Gastroesophageal sphincter (tissue), 4 donors: ENCODE data around the gene ADGRB2. TPM values are rescaled to one million over a fixed set of nuclear protein-coding genes. Genes with fewer than 3 reads are reported as not detected.
A peak's percentile ranks its signal among the peaks of the same experiment; 100 is the strongest.

Experiments used
- ATAC-seq: fragments of 150-250 bp; one replicate; pipeline ENCODE4 v1.9.1; 2016; ENCODE audit warnings: mild to moderate bottlenecking, moderate library complexity
- H3K27ac ChIP-seq, 4 donors: fragments of 200-600 bp; sonication (generic) in 3 of 4; 1 replicate in 3 of 4; 2 replicates in 1 of 4; pipeline ENCODE4 v1.5.1; 2016 to 2019
- H3K27me3 ChIP-seq: fragments of 200-600 bp; sonication (generic); one replicate; pipeline ENCODE4 v1.5.1; 2019
- H3K36me3 ChIP-seq, 2 donors: fragments of 200-600 bp; sonication (generic); one replicate each; pipeline ENCODE4 v1.5.1; 2019; ENCODE audit warnings: control low read depth in 1 of 2
- H3K4me1 ChIP-seq, 3 donors: fragments of 200-600 bp; sonication (generic); 1 replicate in 2 of 3; 2 replicates in 1 of 3; pipeline ENCODE4 v1.5.1; 2016 to 2019; ENCODE audit warnings: control low read depth in 2 of 3
- H3K4me3 ChIP-seq, 2 donors: fragments of 200-600 bp; sonication (generic); one replicate each; pipeline ENCODE4 v1.5.1; 2019; ENCODE audit warnings: mild to moderate bottlenecking in 1 of 2, moderate library complexity in 1 of 2
- H3K9me3 ChIP-seq, 3 donors: fragments of 200-600 bp; sonication (generic); one replicate each; pipeline ENCODE4 v1.5.1; 2017 to 2019; ENCODE audit warnings: control low read depth in 2 of 3
- EP300 ChIP-seq: sonication (generic); formaldehyde crosslinking; IDR thresholded peaks from one replicate; pipeline ENCODE4 v1.6.1; 2017; ENCODE audit warnings: antibody characterized with exemption, mild to moderate bottlenecking
- POLR2A ChIP-seq, 2 donors: fragments of 450-650 bp; IDR thresholded peaks; one replicate each; pipeline ENCODE4 v1.6.1; 2017; ENCODE audit warnings: antibody characterized with exemption in 2 of 2, mild to moderate bottlenecking in 2 of 2, moderate library complexity in 1 of 2
- POLR2AphosphoS5 ChIP-seq: sonication (generic); formaldehyde crosslinking; IDR thresholded peaks from one replicate; pipeline ENCODE4 v1.6.1; 2017; ENCODE audit warnings: antibody characterized with exemption
- WGBS, 2 donors: methylation state at CpG; one replicate each; pipeline ENCODE4 v1.1.5; 2018; ENCODE audit warnings: low coverage in 1 of 2; 5-methylcytosine and 5-hydroxymethylcytosine counted together
- total RNA-seq, 4 donors: library from RNA; depleted of rRNA; stranded (reverse); fragments of >200 nt; gene quantifications; one replicate each; pipeline ENCODE4 v1.1.0, GENCODE V29; 2016
- TF ChIP-seq, protein P1 (sequence below), 4 experiments: fragments of 200-600 bp in 2 of 4; fragments of 450-650 bp in 2 of 4; sonication (generic) in 1 of 4; IDR thresholded peaks; one replicate each; pipeline ENCODE4 v1.5.1; 2017 to 2019; ENCODE audit warnings: antibody characterized with exemption in 4 of 4, mild to moderate bottlenecking in 2 of 4, moderate library complexity in 2 of 4

The ADGRB2 gene, protein sequence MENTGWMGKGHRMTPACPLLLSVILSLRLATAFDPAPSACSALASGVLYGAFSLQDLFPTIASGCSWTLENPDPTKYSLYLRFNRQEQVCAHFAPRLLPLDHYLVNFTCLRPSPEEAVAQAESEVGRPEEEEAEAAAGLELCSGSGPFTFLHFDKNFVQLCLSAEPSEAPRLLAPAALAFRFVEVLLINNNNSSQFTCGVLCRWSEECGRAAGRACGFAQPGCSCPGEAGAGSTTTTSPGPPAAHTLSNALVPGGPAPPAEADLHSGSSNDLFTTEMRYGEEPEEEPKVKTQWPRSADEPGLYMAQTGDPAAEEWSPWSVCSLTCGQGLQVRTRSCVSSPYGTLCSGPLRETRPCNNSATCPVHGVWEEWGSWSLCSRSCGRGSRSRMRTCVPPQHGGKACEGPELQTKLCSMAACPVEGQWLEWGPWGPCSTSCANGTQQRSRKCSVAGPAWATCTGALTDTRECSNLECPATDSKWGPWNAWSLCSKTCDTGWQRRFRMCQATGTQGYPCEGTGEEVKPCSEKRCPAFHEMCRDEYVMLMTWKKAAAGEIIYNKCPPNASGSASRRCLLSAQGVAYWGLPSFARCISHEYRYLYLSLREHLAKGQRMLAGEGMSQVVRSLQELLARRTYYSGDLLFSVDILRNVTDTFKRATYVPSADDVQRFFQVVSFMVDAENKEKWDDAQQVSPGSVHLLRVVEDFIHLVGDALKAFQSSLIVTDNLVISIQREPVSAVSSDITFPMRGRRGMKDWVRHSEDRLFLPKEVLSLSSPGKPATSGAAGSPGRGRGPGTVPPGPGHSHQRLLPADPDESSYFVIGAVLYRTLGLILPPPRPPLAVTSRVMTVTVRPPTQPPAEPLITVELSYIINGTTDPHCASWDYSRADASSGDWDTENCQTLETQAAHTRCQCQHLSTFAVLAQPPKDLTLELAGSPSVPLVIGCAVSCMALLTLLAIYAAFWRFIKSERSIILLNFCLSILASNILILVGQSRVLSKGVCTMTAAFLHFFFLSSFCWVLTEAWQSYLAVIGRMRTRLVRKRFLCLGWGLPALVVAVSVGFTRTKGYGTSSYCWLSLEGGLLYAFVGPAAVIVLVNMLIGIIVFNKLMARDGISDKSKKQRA (N-terminal part only)
- 1 to 10 TPM; 1.7 to 6.0 (median 3.2) TPM for total RNA-seq

DNA sequence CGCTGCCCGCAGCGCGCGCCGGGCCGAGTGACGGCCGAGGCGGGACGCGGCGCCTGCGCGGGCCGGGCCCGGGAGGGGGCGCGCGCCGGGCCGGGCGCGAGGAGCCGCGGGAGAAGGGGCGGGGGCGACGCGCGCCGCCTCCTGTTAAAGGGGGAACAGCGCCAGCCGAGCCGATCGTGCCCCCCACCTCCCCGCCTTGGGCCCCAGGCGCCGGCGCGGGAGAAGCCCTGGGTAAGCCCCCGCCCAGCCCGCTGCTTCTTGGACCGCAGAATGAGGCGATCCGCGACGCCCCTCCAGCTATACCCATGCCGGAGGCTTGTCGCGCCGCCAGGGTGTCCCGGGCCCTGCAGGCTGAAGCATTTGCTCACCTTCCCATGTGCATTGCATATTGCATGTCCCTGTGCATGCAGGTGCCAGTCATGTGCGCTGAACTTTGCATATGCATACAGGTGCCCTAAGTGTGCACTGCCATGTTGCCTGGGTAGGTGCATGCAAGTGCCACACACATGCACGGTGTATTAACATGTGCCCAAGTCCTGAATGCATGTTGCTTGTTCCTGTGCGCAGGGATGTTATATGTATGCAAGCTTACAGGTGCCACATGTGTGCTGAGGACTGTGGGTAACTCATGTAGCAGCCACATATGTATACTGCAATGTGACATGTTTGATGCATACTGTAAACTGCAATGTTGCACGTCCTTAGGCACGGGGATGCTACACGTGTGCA is at the start of gene ADGRB2:
Gene ADGRB2 (minus strand): TSS at position 29 of the 729 bp plus-strand sequence. CDS start 7,119 bp downstream, outside the sequence.
- Histone ChIP-seq H3K27ac (peak within 1 kb of the TSS in 2 of 4 donors; percentile 17 to 68), H3K36me3 (no peaks in the 10 kb centered on the region), H3K4me3 (peak within 1 kb of the TSS; percentile 64 to 65), H3K4me1 (peaks cover 0 to 51% (median 32%) of the 10 kb centered on the region in 3 donors), H3K9me3 (no peaks in the 10 kb centered on the region), H3K27me3 (peaks cover 29% of the 10 kb centered on the region)
- 24 to 40% methylated on average over 2 to 3 of the region's 59 CpGs for WGBS, 2 donors
- TF ChIP-seq POLR2AphosphoS5 (no peak), EP300 (no peak), POLR2A (IDR thresholded peaks at IDR 0.05) (no peak)
- TF ChIP-seq, protein P1, sequence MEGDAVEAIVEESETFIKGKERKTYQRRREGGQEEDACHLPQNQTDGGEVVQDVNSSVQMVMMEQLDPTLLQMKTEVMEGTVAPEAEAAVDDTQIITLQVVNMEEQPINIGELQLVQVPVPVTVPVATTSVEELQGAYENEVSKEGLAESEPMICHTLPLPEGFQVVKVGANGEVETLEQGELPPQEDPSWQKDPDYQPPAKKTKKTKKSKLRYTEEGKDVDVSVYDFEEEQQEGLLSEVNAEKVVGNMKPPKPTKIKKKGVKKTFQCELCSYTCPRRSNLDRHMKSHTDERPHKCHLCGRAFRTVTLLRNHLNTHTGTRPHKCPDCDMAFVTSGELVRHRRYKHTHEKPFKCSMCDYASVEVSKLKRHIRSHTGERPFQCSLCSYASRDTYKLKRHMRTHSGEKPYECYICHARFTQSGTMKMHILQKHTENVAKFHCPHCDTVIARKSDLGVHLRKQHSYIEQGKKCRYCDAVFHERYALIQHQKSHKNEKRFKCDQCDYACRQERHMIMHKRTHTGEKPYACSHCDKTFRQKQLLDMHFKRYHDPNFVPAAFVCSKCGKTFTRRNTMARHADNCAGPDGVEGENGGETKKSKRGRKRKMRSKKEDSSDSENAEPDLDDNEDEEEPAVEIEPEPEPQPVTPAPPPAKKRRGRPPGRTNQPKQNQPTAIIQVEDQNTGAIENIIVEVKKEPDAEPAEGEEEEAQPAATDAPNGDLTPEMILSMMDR (IDR thresholded peaks at IDR 0.05), result peak in 2 of 4 experiments; percentile 8 to 18
- ATAC-seq, result peak; percentile 32

DNA sequence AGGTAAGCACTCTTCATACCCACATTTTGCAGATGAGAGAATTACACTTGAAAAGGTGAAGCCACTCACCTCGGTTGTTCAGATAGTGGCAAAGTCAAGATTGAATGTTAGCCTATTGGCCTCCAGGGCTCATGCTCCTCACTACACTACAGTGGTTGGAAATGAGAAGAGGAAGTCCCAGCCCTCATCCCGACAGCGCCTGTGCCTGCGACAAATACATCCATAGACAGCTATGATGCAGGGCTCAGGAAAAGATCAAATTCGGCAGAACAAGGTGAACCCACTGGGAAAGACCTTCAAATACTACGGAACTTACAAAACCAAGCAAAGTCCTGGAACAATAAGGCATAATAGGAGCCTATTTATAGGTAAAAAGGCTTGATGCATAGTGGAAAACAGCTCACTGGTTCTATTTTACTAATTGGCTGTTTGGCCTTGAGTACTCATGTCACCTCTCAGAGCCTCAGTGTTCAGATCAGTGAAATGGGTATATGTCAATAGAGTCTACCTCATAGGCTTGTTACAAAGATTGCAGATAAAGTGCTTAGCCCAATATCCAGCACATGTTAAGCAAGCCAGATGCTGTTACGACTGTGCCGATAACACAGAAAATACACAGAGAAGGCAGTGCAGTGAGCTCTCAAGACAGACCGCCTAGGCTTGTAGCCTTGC is 48.2 kb upstream of the ADGRB2 start:
- Histone ChIP-seq H3K36me3 (no peaks in the 10 kb centered on the region), H3K27ac (no peak overlapping the region), H3K9me3 (no peaks in the 10 kb centered on the region), H3K4me1 (no peaks in the 10 kb centered on the region), H3K4me3 (no peak overlapping the region), H3K27me3 (no peaks in the 10 kb centered on the region)
- no peak for ATAC-seq
- TF ChIP-seq POLR2A (IDR thresholded peaks at IDR 0.05), result no peak
- TF ChIP-seq, protein P1 (IDR thresholded peaks at IDR 0.05), result no peak
- no peak for TF ChIP-seq POLR2AphosphoS5
- no peak for TF ChIP-seq EP300
- WGBS, 2 donors, result 83 to 86% methylated on average over 5 to 9 of the region's 9 CpGs

DNA sequence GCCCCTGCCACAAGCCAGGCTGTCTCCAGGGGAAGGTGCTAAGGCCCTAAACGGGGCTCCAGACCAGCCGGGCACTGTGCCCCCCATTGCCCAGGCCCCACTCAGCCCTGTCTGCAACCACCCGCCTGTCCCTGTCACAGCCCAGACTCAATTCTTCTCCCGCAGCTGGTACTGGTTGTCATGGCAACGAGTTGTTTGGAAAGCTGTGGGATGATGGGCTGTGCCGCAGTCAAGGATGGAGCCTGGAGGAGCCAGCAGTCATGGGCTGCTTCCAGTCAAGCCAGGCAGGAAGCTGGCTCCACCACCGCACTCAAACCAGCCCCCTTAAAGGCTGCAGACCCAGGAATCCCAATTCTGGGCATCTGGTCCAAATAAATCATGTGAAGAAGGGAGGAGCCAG is 47.5 kb upstream of the ADGRB2 start:
- no peak for ATAC-seq
- 20% methylated on average over 1 of the region's 7 CpGs; no CpG with 5 or more reads in 1 of the 2 donors for WGBS, 2 donors
- no peaks in the 10 kb centered on the region for H3K36me3 ChIP-seq
- no peaks in the 10 kb centered on the region for H3K9me3 ChIP-seq
- H3K27ac ChIP-seq, result no peak overlapping the region
- H3K4me3 ChIP-seq, result no peak overlapping the region
- no peaks in the 10 kb centered on the region for H3K4me1 ChIP-seq
- H3K27me3 ChIP-seq, result no peaks in the 10 kb centered on the region
- TF ChIP-seq POLR2AphosphoS5, result no peak
- TF ChIP-seq POLR2A (IDR thresholded peaks at IDR 0.05), result no peak
- no peak for TF ChIP-seq EP300
- TF ChIP-seq, protein P1 (IDR thresholded peaks at IDR 0.05), result no peak

DNA sequence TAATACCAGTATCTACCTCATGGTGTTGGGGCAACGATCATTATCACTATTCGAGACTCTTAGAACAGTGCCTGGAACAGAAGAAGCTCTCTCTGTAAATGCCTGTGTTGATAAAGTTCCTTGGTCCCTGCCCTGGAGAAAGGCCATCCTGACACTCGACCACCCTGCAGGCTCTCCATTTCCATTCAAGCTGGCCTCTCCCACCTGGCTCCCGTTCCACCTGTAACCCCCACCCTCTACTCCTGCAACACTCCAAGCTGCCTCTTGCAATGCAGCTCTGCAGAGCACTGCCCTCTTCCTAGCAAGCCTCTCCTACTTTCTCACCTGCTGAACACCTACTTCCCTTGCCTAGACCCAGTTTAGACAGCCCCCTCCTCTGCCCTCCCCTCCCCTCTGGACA is 45.6 kb upstream of the ADGRB2 start:
- no peaks in the 10 kb centered on the region for H3K36me3 ChIP-seq
- ATAC-seq, result no peak
- no peak overlapping the region for H3K4me3 ChIP-seq
- no peaks in the 10 kb centered on the region for H3K27me3 ChIP-seq
- TF ChIP-seq POLR2AphosphoS5 (no peak), POLR2A (IDR thresholded peaks at IDR 0.05) (no peak), EP300 (no peak)
- TF ChIP-seq, protein P1 (IDR thresholded peaks at IDR 0.05), result no peak
- H3K4me1 ChIP-seq, result no peaks in the 10 kb centered on the region
- H3K9me3 ChIP-seq, result no peaks in the 10 kb centered on the region
- 52 to 76% methylated on average over 4 of the region's 4 CpGs for WGBS, 2 donors
- H3K27ac ChIP-seq, result no peak overlapping the region
